Measurements from ENCODE around the gene ERRFI1. TPM values are rescaled to one million over a fixed set of nuclear protein-coding genes. Genes with fewer than 3 reads are reported as not detected.
A peak's percentile ranks its signal among the peaks of the same experiment; 100 is the strongest.
"Not testable (repeated sequence)": the region's sequence is repeated elsewhere in the genome, so short reads cannot be mapped to it uniquely, and the experiment has no call there.

ERRFI1 gene, protein sequence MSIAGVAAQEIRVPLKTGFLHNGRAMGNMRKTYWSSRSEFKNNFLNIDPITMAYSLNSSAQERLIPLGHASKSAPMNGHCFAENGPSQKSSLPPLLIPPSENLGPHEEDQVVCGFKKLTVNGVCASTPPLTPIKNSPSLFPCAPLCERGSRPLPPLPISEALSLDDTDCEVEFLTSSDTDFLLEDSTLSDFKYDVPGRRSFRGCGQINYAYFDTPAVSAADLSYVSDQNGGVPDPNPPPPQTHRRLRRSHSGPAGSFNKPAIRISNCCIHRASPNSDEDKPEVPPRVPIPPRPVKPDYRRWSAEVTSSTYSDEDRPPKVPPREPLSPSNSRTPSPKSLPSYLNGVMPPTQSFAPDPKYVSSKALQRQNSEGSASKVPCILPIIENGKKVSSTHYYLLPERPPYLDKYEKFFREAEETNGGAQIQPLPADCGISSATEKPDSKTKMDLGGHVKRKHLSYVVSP
- total RNA-seq = 61.5 and 66.4 TPM in 2 replicates

DNA sequence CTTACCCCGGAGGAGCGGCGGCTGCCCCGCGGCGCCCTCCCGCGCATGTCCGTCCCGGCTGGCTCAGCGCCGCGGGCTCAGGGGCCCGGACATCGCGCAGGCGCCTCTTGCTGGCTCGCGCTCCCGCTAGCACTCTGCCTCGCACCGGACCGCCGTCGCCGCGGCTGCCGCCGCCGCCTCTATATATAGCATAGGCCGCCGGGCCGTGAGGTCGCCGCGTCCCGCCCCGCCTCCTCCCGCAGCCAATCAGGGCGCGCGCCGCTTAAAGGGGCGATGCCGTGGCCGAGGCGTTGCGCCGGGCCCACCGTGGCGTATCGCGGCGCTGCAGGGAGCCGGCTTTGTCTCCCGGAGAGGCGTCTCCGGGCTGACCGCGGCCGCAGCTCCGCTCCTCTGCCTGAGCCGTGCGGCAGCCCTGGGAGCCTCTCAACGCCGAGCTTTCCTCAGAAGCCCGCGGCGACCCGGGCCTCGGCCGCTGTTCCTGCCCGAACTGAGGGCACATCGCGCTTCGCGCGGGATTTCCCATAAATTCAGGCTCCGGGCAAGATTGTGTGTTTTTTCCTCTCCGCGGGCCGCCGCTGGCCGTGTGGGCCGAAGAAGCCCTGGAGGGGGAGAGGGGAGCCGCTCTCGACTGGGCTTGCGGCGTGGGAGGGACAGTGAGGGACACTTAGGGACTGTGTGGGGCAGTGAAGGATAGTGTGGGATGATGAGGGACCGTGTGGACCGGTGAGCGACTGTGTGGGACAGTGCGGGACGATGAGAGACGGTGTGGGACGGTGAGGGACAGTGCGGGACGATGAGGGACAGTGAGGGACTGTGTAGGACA is at the start of gene ERRFI1:
Gene ERRFI1, minus strand, starts transcription at position 157 of the 823 bp plus-strand sequence. CDS start 10,690 bp downstream, outside the sequence.
- no peaks in the 10 kb centered on the region for H3K36me3 ChIP-seq (ENCODE audit: control insufficient read depth, insufficient read depth, low read length)
- TF ChIP-seq, protein P1, sequence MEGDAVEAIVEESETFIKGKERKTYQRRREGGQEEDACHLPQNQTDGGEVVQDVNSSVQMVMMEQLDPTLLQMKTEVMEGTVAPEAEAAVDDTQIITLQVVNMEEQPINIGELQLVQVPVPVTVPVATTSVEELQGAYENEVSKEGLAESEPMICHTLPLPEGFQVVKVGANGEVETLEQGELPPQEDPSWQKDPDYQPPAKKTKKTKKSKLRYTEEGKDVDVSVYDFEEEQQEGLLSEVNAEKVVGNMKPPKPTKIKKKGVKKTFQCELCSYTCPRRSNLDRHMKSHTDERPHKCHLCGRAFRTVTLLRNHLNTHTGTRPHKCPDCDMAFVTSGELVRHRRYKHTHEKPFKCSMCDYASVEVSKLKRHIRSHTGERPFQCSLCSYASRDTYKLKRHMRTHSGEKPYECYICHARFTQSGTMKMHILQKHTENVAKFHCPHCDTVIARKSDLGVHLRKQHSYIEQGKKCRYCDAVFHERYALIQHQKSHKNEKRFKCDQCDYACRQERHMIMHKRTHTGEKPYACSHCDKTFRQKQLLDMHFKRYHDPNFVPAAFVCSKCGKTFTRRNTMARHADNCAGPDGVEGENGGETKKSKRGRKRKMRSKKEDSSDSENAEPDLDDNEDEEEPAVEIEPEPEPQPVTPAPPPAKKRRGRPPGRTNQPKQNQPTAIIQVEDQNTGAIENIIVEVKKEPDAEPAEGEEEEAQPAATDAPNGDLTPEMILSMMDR (IDR thresholded peaks at IDR 0.05; ENCODE audit: insufficient read depth, low read length, poor library complexity, severe bottlenecking) = no peak
- no peaks in the 10 kb centered on the region for H3K27me3 ChIP-seq (ENCODE audit: control insufficient read depth, insufficient read depth, low read length)
- no peak for DNase-seq (ENCODE audit: low read depth)
- H3K4me3 ChIP-seq (ENCODE audit: low read depth, low read length) = peak within 1 kb of the TSS; percentile 77

DNA sequence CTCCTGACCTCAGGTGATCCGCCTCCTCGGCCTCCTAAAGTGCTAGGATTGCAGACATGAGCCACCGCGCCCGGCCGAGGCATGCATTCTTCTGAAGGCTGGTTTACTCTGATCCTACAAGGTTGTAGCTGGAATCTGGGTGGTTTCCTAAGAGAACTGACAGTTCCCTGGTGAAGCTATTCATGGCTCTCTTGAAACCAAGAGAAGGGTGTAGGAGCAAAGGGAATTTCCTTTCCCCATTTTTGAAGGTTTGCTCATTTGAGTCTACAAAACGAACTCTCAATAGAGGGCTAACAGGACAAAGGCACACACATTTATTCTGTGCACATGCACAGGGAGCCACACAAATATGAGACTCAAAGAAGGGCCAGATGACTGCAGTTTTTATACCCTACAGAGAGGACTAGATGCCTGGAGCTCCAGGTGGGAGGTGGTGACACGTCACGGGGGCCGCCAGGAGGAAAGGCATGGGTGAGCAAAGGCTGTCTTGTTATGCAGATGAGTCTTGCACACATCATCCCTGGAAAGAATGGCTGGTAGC is 49.5 kb upstream of the ERRFI1 start:
- H3K4me3 ChIP-seq (ENCODE audit: low read depth, low read length) = no peak overlapping the region
- H3K27me3 ChIP-seq (ENCODE audit: control insufficient read depth, insufficient read depth, low read length) = no peaks in the 10 kb centered on the region
- TF ChIP-seq, protein P1 (IDR thresholded peaks at IDR 0.05; ENCODE audit: insufficient read depth, low read length, poor library complexity, severe bottlenecking) = no peak
- H3K36me3 ChIP-seq (ENCODE audit: control insufficient read depth, insufficient read depth, low read length) = no peaks in the 10 kb centered on the region
- no peak for DNase-seq (ENCODE audit: low read depth)

DNA sequence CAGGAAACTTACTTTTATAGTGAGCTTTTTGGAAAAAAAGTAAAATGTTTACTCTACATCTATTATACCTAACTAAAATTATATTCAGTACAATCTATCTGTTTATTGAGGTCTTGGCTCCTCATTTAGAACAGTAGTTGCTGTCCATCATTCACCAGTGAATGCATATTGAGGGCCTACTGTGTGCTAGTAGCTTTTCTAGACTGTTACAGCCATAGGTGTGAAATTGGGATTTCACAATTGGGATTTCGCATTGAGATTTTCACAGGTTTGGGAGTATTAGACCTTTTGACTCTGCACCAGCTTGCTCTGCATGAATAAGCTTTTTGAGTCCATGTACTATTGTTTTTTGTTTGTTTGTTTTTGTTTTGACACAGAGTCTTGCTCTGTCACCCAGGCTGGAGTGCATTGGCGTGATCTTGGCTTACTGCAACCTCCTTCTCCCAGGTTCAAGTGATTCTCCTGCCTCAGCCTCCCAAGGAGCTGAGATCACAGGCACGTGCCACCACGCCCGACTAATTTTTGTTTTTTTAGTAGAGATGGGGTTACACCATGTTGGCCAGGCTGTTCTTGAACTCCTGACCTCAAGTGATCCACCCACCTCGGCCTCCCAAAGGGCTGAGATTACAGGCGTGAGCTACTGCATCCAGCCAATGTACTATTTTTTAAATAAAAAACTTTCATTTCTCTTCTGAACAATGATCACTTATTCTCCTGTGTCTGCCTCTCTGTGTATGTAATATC is 47.2 kb upstream of the ERRFI1 start:
- Histone ChIP-seq H3K27me3 (ENCODE audit: control insufficient read depth, insufficient read depth, low read length) (no peaks in the 10 kb centered on the region), H3K36me3 (ENCODE audit: control insufficient read depth, insufficient read depth, low read length) (no peaks in the 10 kb centered on the region)
- TF ChIP-seq, protein P1 (IDR thresholded peaks at IDR 0.05; ENCODE audit: insufficient read depth, low read length, poor library complexity, severe bottlenecking) = no peak

DNA sequence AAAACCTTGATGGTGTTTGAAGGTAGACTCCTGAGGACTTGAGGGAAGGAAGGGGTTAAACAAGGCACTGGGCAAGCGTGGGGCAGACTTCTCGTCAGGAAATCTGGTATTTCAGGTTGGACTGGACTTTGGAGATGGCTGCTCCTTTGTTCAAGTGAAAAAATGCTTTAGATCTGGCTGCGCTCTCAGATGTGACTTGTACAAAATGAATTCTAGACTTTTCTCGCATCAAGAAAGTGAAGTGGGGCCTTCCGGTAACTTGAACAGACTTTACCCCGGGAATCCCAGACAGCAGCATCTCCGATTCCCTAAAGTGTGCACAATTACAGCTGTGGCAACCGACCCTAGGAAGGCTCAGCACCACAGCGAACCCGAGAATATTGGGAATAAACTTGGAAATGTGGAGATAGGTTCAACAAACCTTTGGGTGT is 44.3 kb upstream of the ERRFI1 start:
- H3K27me3 ChIP-seq (ENCODE audit: control insufficient read depth, insufficient read depth, low read length) = no peaks in the 10 kb centered on the region
- H3K36me3 ChIP-seq (ENCODE audit: control insufficient read depth, insufficient read depth, low read length) = no peaks in the 10 kb centered on the region
- TF ChIP-seq, protein P1 (IDR thresholded peaks at IDR 0.05; ENCODE audit: insufficient read depth, low read length, poor library complexity, severe bottlenecking) = no peak
- DNase-seq (ENCODE audit: low read depth) = no peak
- H3K4me3 ChIP-seq (ENCODE audit: low read depth, low read length) = no peak overlapping the region

More for the DNA sequence above, 47.2 kb upstream of the ERRFI1 start:
- H3K4me3 ChIP-seq (ENCODE audit: low read depth, low read length) = no peak overlapping the region
- no peak for DNase-seq (ENCODE audit: low read depth)

DNA sequence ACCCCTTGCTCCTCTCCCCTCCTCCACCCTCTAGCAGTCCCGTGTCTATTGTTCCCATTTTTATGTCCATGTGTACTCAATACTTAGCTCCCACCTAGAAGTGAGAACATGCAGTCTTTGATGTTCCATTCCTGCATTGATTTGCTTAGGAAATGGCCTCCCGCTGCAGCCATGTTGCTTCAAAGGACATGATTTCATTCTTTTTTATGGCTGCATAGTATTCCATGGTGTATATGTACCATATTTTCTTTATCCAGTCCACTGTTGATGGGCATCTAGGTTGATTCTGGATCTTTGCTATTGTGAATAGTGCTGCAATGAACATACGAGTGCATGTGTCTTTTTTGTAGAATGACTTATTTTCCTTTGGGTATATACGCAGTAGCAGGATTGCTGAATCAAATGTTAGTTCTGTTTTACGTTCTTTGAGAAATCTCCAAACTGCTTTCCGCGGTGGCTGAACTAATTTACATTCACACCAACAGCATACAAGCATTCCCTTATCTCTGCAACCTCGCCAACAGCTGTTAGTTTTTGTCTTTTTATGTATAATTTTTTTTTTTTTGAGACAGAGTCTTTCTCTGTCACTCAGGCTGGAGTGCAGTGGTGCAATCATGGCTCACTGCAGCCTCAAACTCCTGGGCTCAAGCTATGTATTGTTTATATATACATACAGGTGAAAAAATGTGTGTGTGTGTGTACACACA is 43.7 kb upstream of the ERRFI1 start:
- not testable (repeated sequence) for H3K27me3 ChIP-seq (ENCODE audit: control insufficient read depth, insufficient read depth, low read length); DNase-seq (ENCODE audit: low read depth); H3K4me3 ChIP-seq (ENCODE audit: low read depth, low read length); H3K36me3 ChIP-seq (ENCODE audit: control insufficient read depth, insufficient read depth, low read length)

Measured in kidney epithelial cell (primary cell).